NCI-H2227 (cell line): Measurements from ENCODE around the gene PLXNC1.
A peak's percentile ranks its signal among the peaks of the same experiment; 100 is the strongest.

Experiments
- DNase-seq: peaks from one replicate; lab custom pipeline; 2025; ENCODE audit not compliant: unreplicated experiment; lab: John Stamatoyannopoulos, UW

The PLXNC1 gene

GRCh38 chr12:94133964-94134795 is 14.2 kb upstream of the PLXNC1 start:
- peak; percentile 66 for DNase-seq

GRCh38 chr12:94135896-94136295 is 12.5 kb upstream of the PLXNC1 start:
- no peak for DNase-seq

- no peak for DNase-seq
Observed at GRCh38 chr12:94139816-94140215, 8.6 kb upstream of the PLXNC1 start.

- DNase-seq = no peak
Observed at GRCh38 chr12:94140556-94140955, 7.8 kb upstream of the PLXNC1 start.

- no peak for DNase-seq
Observed at GRCh38 chr12:94141004-94141764, 7.2 kb upstream of the PLXNC1 start.

GRCh38 chr12:94141892-94142291 is 6.5 kb upstream of the PLXNC1 start:
- no peak for DNase-seq

GRCh38 chr12:94143438-94143837 is 4.9 kb upstream of the PLXNC1 start:
- DNase-seq = no peak

- no peak for DNase-seq
Observed at GRCh38 chr12:94143951-94144350, 4.4 kb upstream of the PLXNC1 start.

GRCh38 chr12:94144781-94145180 is 3.6 kb upstream of the PLXNC1 start:
- no peak for DNase-seq

- peak; percentile 38 for DNase-seq
Observed at GRCh38 chr12:94145191-94145983, 3.0 kb upstream of the PLXNC1 start.

- DNase-seq = no peak
Observed at GRCh38 chr12:94146166-94146936, 2.0 kb upstream of the PLXNC1 start.

- no peak for DNase-seq
Observed at GRCh38 chr12:94147387-94147990, 888 bp upstream of the PLXNC1 start.

GRCh38 chr12:94148739-94149118 is 352 bp downstream of the PLXNC1 start:
- peak; percentile 71 for DNase-seq

- DNase-seq = peak; percentile 71
Observed at GRCh38 chr12:94149119-94149780, 873 bp downstream of the PLXNC1 start.

- DNase-seq = peak; percentile 71
Observed at GRCh38 chr12:94149781-94150239, 1.4 kb downstream of the PLXNC1 start.

- DNase-seq = peak; percentile 62
Observed at GRCh38 chr12:94150240-94151121, 2.1 kb downstream of the PLXNC1 start.

GRCh38 chr12:94151582-94151981 is 3.2 kb downstream of the PLXNC1 start:
- no peak for DNase-seq

GRCh38 chr12:94152292-94153078 is 4.1 kb downstream of the PLXNC1 start:
- DNase-seq = no peak
